ENCODE results near the gene PSMD14.

DNA sequence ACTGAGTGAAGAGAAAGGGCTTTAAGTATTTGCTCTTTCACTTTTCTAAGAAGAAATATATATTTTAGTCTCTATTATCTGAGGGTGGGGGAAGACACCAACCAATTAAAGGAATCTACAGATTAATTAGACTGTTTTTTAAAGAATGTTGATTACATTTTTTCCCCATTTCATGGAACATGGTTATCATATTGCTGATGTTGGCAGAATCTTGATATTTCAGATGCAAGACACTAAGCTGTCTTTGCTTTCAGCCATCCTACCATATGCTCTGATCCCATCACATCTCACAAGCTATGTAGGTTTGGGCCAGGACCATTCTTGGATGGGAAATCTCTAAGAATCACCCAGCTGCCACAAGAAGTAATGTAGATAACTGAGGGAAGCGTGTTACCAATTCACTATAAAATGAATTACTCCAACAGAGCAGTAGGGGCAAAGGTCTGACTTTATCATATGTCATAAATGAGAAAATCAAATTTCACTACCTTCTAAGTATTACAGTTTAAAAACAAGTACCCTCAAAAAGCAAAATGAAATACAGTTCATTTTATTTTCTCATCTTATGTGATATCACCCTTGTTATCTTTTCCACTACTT, 101.2 kb downstream of the PSMD14 start:
- TF ChIP-seq CTCF (conservative IDR thresholded peaks at IDR 0.05; ENCODE audit: low read length) (no peak), EZH2phosphoT487 (IDR thresholded peaks at IDR 0.05; ENCODE audit: borderline replicate concordance, low read depth, low read length) (no peak)
